Measurements from ENCODE around the gene BMP8B. TPM values are rescaled to one million over a fixed set of nuclear protein-coding genes. Genes with fewer than 3 reads are reported as not detected.

Gene BMP8B
- total RNA-seq, 1 experiment from 2014 or later = 0.42 TPM

DNA sequence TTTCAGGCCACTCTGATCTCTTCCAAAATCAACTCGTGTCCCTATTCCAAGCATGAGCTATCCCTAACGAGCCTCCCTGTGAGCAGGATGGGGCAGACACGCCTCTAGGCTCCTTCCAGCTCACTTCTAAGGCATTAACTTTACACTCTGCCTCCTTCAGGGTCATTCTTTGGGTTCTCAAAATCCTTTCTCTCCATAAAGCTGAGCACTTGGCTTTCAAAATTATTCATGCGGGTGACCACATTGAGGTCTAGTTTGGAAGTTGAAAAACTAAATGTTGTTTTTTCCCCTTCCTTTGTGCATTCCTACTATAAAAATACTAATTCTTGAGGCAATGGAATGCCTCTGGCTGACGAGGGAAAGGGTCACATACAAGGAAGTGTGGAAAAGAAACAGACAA, 33.5 kb upstream of the BMP8B start:
- no peaks in the 10 kb centered on the region for H3K9me3 Mint-ChIP-seq
- no peak overlapping the region for H4K91ac ChIP-seq (ENCODE audit: insufficient read length, low read depth, low read length)
- no peak overlapping the region for H3K23ac ChIP-seq (ENCODE audit: insufficient read length, low read depth, low read length)
- H3K36me3 Mint-ChIP-seq (ENCODE audit: insufficient read depth in 1 of 3, low read depth in 3 of 3) = no peaks in the 10 kb centered on the region; a peak in 1 of 7 replicates
- H4K5ac ChIP-seq (ENCODE audit: insufficient read length, low read depth, low read length) = no peak overlapping the region
- no peak overlapping the region for H3K4me2 ChIP-seq (ENCODE audit: insufficient read depth, insufficient read length, low read length)
- no peak overlapping the region for H2BK12ac ChIP-seq (ENCODE audit: insufficient read length, low read depth, low read length)
- H3K9me3 ChIP-seq (ENCODE audit: control insufficient read depth, low read depth, low read length) = no peaks in the 10 kb centered on the region
- no peak overlapping the region for H3T11ph ChIP-seq (ENCODE audit: low read length)
- no peak overlapping the region for H3K14ac ChIP-seq (ENCODE audit: insufficient read depth, low read length)
- H2AFZ ChIP-seq (ENCODE audit: low read length) = no peak overlapping the region
- peaks cover 17% of the 10 kb centered on the region for H3K27me3 Mint-ChIP-seq (ENCODE audit: low read depth)
- WGBS (ENCODE audit: extremely low coverage, insufficient read length, low lambda C conversion rate) = no CpG with 5 or more reads among the region's 5 CpGs
- H3K18ac ChIP-seq (ENCODE audit: insufficient read length, low read depth, low read length) = no peak overlapping the region
- no peaks in the 10 kb centered on the region for H3K23me2 ChIP-seq (ENCODE audit: insufficient read length, low read depth, low read length, poor library complexity, severe bottlenecking)
- H3K56ac ChIP-seq (ENCODE audit: insufficient read length, low read depth, low read length) = no peak overlapping the region
- peak overlapping the region in 1 of 3 experiments; percentile 14; a peak in 1 of 7 replicates for H3K27ac Mint-ChIP-seq
- no peaks in the 10 kb centered on the region for H4K20me1 ChIP-seq (ENCODE audit: control insufficient read depth, insufficient read depth, insufficient read length)
- no peaks in the 10 kb centered on the region for H3K4me1 ChIP-seq (ENCODE audit: insufficient read depth, low read length)
- H2BK5ac ChIP-seq (ENCODE audit: insufficient read length, low read length) = no peak overlapping the region
- no peak overlapping the region for H2BK15ac ChIP-seq (ENCODE audit: low read depth, low read length)
- peaks cover 0 to 6% of the 10 kb centered on the region in 2 experiments; a peak in 3 of 4 replicates for H3K4me1 Mint-ChIP-seq
- H3K79me2 ChIP-seq (ENCODE audit: insufficient read depth, low read length) = no peaks in the 10 kb centered on the region
- H3K4me3 Mint-ChIP-seq = no peak overlapping the region
- H3K27ac ChIP-seq (ENCODE audit: insufficient read length, low read depth, low read length) = no peak overlapping the region
- H3K4ac ChIP-seq (ENCODE audit: low read depth, low read length) = no peak overlapping the region
- H3K9ac ChIP-seq (ENCODE audit: extremely low read depth, insufficient read length, low read length) = no peak overlapping the region
- H3K27me3 ChIP-seq (ENCODE audit: insufficient read depth, low read length) = no peaks in the 10 kb centered on the region
- H2AK5ac ChIP-seq (ENCODE audit: insufficient read length, low read length) = no peak overlapping the region
- TF ChIP-seq, protein P1, sequence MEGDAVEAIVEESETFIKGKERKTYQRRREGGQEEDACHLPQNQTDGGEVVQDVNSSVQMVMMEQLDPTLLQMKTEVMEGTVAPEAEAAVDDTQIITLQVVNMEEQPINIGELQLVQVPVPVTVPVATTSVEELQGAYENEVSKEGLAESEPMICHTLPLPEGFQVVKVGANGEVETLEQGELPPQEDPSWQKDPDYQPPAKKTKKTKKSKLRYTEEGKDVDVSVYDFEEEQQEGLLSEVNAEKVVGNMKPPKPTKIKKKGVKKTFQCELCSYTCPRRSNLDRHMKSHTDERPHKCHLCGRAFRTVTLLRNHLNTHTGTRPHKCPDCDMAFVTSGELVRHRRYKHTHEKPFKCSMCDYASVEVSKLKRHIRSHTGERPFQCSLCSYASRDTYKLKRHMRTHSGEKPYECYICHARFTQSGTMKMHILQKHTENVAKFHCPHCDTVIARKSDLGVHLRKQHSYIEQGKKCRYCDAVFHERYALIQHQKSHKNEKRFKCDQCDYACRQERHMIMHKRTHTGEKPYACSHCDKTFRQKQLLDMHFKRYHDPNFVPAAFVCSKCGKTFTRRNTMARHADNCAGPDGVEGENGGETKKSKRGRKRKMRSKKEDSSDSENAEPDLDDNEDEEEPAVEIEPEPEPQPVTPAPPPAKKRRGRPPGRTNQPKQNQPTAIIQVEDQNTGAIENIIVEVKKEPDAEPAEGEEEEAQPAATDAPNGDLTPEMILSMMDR (conservative IDR thresholded peaks at IDR 0.05) = no peak
- H2BK120ac ChIP-seq (ENCODE audit: low read depth, low read length, poor library complexity, severe bottlenecking) = no peak overlapping the region
- no peak overlapping the region for H4K8ac ChIP-seq (replicated peaks; ENCODE audit: insufficient read length, low read depth, low read length)
- H2BK20ac ChIP-seq (ENCODE audit: low read depth, low read length, poor library complexity, severe bottlenecking) = no peak overlapping the region
- H3K79me1 ChIP-seq (ENCODE audit: insufficient read depth, low read depth, low read length, poor library complexity, severe bottlenecking) = no peaks in the 10 kb centered on the region
- DNase-seq = no peak

Measured in H9 (cell line).